WTC11 (cell line): Measurements from ENCODE around the gene SLC2A4RG. TPM values are rescaled to one million over a fixed set of nuclear protein-coding genes. Genes with fewer than 3 reads are reported as not detected.

Experiments
- ATAC-seq: fragments of 200-7000 bp; cut with Tn5 transposase; 2 replicates; pipeline ENCODE4 v1.10.0; 2021; ENCODE audit warnings: mild to moderate bottlenecking, moderate library complexity
- CTCF ChIA-PET: fragments of 300-600 bp; sonication (Branson Sonifier 250); formaldehyde crosslinking; loops from one replicate; lab custom pipeline; 2021; ENCODE audit warnings: antibody characterized with exemption; lab: Charles Lee
- POLR2A ChIA-PET: fragments of 350-600 bp; sonication (Branson Sonifier 250); formaldehyde crosslinking; loops from one replicate; lab custom pipeline; 2021; ENCODE audit warnings: antibody characterized with exemption; lab: Charles Lee
- DNase-seq: peaks from one replicate; pipeline ENCODE4 v3.0.0; 2021; ENCODE audit warnings: low spot score
- H3K27ac Mint-ChIP-seq: 2 replicates; pipeline ENCODE4 v1.8.0; 2021; ENCODE audit warnings: mixed read lengths
- H3K27me3 Mint-ChIP-seq: 2 replicates; pipeline ENCODE4 v1.8.0; 2021; ENCODE audit warnings: low read depth, mild to moderate bottlenecking, moderate library complexity, mixed read lengths
- H3K36me3 Mint-ChIP-seq: 2 replicates; pipeline ENCODE4 v1.8.0; 2021; ENCODE audit warnings: mixed read lengths
- H3K4me1 Mint-ChIP-seq: 2 replicates; pipeline ENCODE4 v1.8.0; 2022; ENCODE audit warnings: mixed read lengths
- H3K4me3 Mint-ChIP-seq: 2 replicates; pipeline ENCODE4 v1.8.0; 2021; ENCODE audit warnings: mild to moderate bottlenecking, moderate library complexity, mixed read lengths
- H3K9me3 Mint-ChIP-seq: 2 replicates; pipeline ENCODE4 v1.8.0; 2021; ENCODE audit warnings: mixed read lengths
- AFF4 ChIP-seq: sonication (generic); formaldehyde crosslinking; IDR thresholded peaks from 2 replicates; pipeline ENCODE4 v1.8.1; 2023; ENCODE audit warnings: mild to moderate bottlenecking, missing genetic modification reagents, borderline replicate concordance
- AR ChIP-seq: fragments of 250-450 bp; sonication (Bioruptor Pico); IDR thresholded peaks from 2 replicates; pipeline ENCODE4 v1.9.0; 2021; ENCODE audit warnings: mild to moderate bottlenecking
- ATF2 ChIP-seq: sonication (generic); formaldehyde crosslinking; IDR thresholded peaks from 2 replicates; pipeline ENCODE4 v1.8.1; 2022; ENCODE audit warnings: low read depth, missing genetic modification reagents, borderline replicate concordance
- ETV6 ChIP-seq: sonication (generic); formaldehyde crosslinking; IDR thresholded peaks from 2 replicates; pipeline ENCODE4 v1.8.1; 2022; ENCODE audit warnings: mild to moderate bottlenecking, missing genetic modification reagents
- FOXJ3 ChIP-seq: sonication (generic); formaldehyde crosslinking; IDR thresholded peaks from 2 replicates; pipeline ENCODE4 v1.9.0; 2021; ENCODE audit warnings: missing genetic modification reagents, mild to moderate bottlenecking, borderline replicate concordance
- FOXP1 ChIP-seq: sonication (generic); formaldehyde crosslinking; IDR thresholded peaks from 2 replicates; pipeline ENCODE4 v1.8.0; 2022; ENCODE audit warnings: missing genetic modification reagents, mild to moderate bottlenecking, moderate library complexity, borderline replicate concordance
- HMGA2 ChIP-seq: fragments of 250-450 bp; sonication (Bioruptor Pico); IDR thresholded peaks from 2 replicates; pipeline ENCODE4 v1.4.0; 2021; ENCODE audit warnings: mild to moderate bottlenecking, moderate library complexity
- HMGXB4 ChIP-seq: sonication (generic); formaldehyde crosslinking; IDR thresholded peaks from 2 replicates; pipeline ENCODE4 v1.8.1; 2023; ENCODE audit warnings: mild to moderate bottlenecking, moderate library complexity, missing genetic modification reagents
- JUN ChIP-seq: sonication (generic); formaldehyde crosslinking; IDR thresholded peaks from 2 replicates; pipeline ENCODE4 v1.8.0; 2023; ENCODE audit warnings: mild to moderate bottlenecking, missing genetic modification reagents
- NFYB ChIP-seq: sonication (generic); formaldehyde crosslinking; conservative IDR thresholded peaks from 2 replicates; pipeline ENCODE4 v1.8.0; 2022; ENCODE audit warnings: low read depth, missing genetic modification reagents
- PRRX2 ChIP-seq: fragments of 250-450 bp; sonication (Bioruptor Pico); IDR thresholded peaks from 2 replicates; pipeline ENCODE4 v1.8.0; 2021; ENCODE audit warnings: mild to moderate bottlenecking
- SP1 ChIP-seq: sonication (generic); formaldehyde crosslinking; conservative IDR thresholded peaks from 2 replicates; pipeline ENCODE4 v1.8.1; 2022; ENCODE audit warnings: missing genetic modification reagents
- TP53 ChIP-seq: sonication (generic); formaldehyde crosslinking; IDR thresholded peaks from 2 replicates; pipeline ENCODE4 v1.8.1; 2023; ENCODE audit warnings: mild to moderate bottlenecking, missing genetic modification reagents
- ZBTB21 ChIP-seq: sonication (generic); formaldehyde crosslinking; IDR thresholded peaks from 2 replicates; pipeline ENCODE4 v1.8.1; 2023; ENCODE audit warnings: mild to moderate bottlenecking, missing genetic modification reagents, borderline replicate concordance
- ZNF232 ChIP-seq: sonication (generic); formaldehyde crosslinking; IDR thresholded peaks from 2 replicates; pipeline ENCODE4 v1.8.0; 2022; ENCODE audit warnings: mild to moderate bottlenecking, missing genetic modification reagents
- ZNF396 ChIP-seq: fragments of 250-450 bp; sonication (Bioruptor Pico); IDR thresholded peaks from 2 replicates; pipeline ENCODE4 v1.8.0; 2021; ENCODE audit warnings: mild to moderate bottlenecking, moderate library complexity, borderline replicate concordance
- ZNF671 ChIP-seq: fragments of 250-450 bp; sonication (Bioruptor Pico); IDR thresholded peaks from 2 replicates; pipeline ENCODE4 v1.8.0; 2021; ENCODE audit warnings: mild to moderate bottlenecking
- total RNA-seq: library from RNA; stranded (reverse); gene quantifications from 3 replicates; pipeline ENCODE4 v1.2.3, GENCODE V29; 2021
- TF ChIP-seq, protein P1 (sequence below): fragments of 250-450 bp; sonication (Bioruptor Pico); IDR thresholded peaks from 2 replicates; pipeline ENCODE4 v2.1.2; 2022; ENCODE audit warnings: mild to moderate bottlenecking, moderate library complexity
- TF ChIP-seq, protein P2 (sequence below): sonication (generic); formaldehyde crosslinking; IDR thresholded peaks from 2 replicates; pipeline ENCODE4 v1.8.1; 2023; ENCODE audit warnings: mild to moderate bottlenecking, missing genetic modification reagents, moderate library complexity
- TF ChIP-seq, protein P3 (sequence below): sonication (generic); formaldehyde crosslinking; IDR thresholded peaks from 2 replicates; pipeline ENCODE4 v1.8.0; 2023; ENCODE audit warnings: missing genetic modification reagents

The SLC2A4RG gene
- total RNA-seq, 1 experiment from 2014 or later: 43.3 TPM

DNA sequence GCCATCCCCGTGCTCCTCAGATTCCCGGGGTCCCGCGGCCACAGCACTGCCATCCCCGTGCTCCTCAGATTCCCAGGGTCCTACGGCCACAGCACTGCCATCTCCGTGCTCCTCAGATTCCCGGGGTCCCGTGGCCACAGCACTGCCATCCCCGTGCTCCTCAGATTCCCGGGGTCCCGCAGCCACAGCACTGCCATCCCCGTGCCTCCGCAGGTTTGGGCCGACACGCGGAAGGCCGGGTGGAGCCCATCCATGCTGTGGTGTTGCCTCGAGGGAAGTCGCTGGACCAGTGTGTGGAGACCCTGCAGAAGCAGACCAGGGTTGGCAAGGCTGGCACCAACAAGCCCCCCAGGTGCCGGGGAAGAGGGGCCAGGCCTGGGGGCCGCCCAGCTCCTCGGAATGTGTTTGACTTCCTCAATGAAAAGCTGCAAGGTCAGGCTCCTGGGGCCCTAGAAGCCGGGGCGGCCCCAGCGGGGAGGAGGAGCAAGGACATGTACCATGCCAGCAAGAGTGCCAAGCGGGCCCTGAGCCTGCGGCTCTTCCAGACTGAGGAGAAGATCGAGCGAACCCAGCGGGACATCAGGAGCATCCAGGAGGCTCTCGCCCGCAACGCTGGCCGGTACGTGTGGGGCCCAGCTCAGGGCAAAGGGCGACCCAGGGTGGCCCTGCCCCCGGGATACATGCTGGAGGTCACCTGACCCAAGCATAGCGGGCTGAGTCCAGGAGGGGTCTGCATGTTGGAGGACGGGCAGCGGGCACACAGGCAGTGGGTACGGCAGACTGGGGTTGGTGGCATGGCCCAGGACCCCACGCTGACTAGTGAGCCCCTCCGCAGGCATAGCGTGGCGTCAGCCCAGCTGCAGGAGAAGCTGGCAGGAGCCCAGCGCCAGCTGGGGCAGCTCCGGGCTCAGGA is 4.4 kb upstream of the SLC2A4RG start (continued):
- TF ChIP-seq AR (CRISPR knock-in tag): no peak
- TF ChIP-seq, protein P1, sequence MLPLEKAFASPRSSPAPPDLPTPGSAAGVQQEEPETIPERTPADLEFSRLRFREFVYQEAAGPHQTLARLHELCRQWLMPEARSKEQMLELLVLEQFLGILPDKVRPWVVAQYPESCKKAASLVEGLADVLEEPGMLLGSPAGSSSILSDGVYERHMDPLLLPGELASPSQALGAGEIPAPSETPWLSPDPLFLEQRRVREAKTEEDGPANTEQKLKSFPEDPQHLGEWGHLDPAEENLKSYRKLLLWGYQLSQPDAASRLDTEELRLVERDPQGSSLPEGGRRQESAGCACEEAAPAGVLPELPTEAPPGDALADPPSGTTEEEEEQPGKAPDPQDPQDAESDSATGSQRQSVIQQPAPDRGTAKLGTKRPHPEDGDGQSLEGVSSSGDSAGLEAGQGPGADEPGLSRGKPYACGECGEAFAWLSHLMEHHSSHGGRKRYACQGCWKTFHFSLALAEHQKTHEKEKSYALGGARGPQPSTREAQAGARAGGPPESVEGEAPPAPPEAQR (CRISPR knock-in tag): no peak
- no peak for TF ChIP-seq SP1 (CRISPR knock-in tag)
- TF ChIP-seq, protein P2, sequence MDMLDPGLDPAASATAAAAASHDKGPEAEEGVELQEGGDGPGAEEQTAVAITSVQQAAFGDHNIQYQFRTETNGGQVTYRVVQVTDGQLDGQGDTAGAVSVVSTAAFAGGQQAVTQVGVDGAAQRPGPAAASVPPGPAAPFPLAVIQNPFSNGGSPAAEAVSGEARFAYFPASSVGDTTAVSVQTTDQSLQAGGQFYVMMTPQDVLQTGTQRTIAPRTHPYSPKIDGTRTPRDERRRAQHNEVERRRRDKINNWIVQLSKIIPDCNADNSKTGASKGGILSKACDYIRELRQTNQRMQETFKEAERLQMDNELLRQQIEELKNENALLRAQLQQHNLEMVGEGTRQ (CRISPR knock-in tag): no peak
- TF ChIP-seq ZBTB21 (CRISPR knock-in tag): no peak
- TF ChIP-seq ZNF232 (CRISPR knock-in tag): no peak
- no peak for TF ChIP-seq ZNF396 (CRISPR knock-in tag)
- TF ChIP-seq JUN (CRISPR knock-in tag): no peak
- no peak for TF ChIP-seq ETV6 (CRISPR knock-in tag)
- no peak for TF ChIP-seq HMGXB4 (CRISPR knock-in tag)
- no peak for TF ChIP-seq NFYB (CRISPR knock-in tag)
- TF ChIP-seq, protein P3, sequence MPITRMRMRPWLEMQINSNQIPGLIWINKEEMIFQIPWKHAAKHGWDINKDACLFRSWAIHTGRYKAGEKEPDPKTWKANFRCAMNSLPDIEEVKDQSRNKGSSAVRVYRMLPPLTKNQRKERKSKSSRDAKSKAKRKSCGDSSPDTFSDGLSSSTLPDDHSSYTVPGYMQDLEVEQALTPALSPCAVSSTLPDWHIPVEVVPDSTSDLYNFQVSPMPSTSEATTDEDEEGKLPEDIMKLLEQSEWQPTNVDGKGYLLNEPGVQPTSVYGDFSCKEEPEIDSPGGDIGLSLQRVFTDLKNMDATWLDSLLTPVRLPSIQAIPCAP (CRISPR knock-in tag): no peak

DNA sequence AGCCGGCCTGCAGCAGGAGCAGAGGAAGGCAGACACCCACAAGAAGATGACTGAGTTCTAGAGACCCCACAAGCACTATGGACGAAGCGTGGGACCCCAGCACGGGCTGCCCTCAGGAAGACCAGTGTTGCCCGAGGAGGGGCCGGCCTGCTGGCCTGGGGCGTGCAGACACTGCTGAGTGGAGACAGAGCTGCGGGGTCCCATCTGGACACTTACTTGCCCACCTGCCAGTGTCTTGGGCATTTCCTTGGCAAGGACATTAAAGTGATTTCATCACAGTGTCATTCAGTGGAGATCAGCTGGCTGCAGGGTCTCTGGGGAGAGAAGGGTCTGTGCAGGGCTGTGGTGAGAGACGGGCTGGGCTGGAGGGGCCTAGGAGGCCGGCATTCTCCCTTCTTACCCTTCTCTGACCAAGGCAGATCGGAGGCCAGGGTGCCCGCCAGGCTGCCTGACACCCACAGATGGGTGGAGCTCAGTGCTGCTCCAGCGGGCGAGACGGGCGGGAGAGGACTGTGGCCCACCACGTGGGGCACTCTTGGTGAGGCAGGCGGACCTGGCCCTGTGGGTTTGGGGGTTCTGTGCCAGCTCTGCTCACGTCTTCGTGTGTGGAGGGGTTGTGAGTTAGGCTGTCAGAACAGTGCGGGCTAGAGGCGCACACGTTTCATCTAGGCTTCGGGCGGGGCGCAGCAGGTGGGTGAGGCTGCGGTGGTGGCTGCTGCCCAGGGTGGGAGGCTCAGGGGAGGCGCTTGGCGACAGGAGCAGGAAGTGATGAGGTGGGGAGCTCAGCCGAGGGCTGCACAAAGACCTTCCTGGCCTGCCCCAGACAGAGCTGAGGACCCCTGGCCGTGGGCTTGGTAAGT is 3.5 kb upstream of the SLC2A4RG start, which contains the start of gene LIME1:
TSS of gene LIME1 (plus strand) at position 806 of the 860 bp plus-strand sequence. CDS start 886 bp downstream, outside the sequence.
- ATAC-seq (no peak), DNase-seq (no peak)
- H3K27ac Mint-ChIP-seq: no peak within 1 kb of the TSS
- H3K36me3 Mint-ChIP-seq: peaks cover 8% of the 10 kb centered on the region; the same call in 1 of the 2 replicates
- ChIA-PET CTCF (interaction anchor here (1.7 to 3.1 kb wide), 2 partner anchors 28 to 39 kb away, joined by 7 to 14 read pairs; partner anchors contain the start of genes ARFRP1 and ZGPAT), POLR2A (interaction anchor here (0.6 to 0.9 kb wide), 2 partner anchors 17 to 18 kb away, joined by 3 read pairs; no protein-coding TSS in a partner anchor)
- no peaks in the 10 kb centered on the region for H3K27me3 Mint-ChIP-seq
- no peaks in the 10 kb centered on the region for H3K9me3 Mint-ChIP-seq
- no peaks in the 10 kb centered on the region for H3K4me1 Mint-ChIP-seq
- H3K4me3 Mint-ChIP-seq: peak within 1 kb of the TSS; percentile 30; the same call in 1 of the 2 replicates
- no peak for TF ChIP-seq TP53 (CRISPR knock-in tag)
- TF ChIP-seq PRRX2: no peak
- TF ChIP-seq HMGA2 (CRISPR knock-in tag): no peak
- TF ChIP-seq ATF2 (CRISPR knock-in tag): no peak
- no peak for TF ChIP-seq ZNF671 (CRISPR knock-in tag)
- TF ChIP-seq NFYB (CRISPR knock-in tag): no peak
- no peak for TF ChIP-seq FOXJ3
- no peak for TF ChIP-seq FOXP1
- TF ChIP-seq AFF4: no peak
